KOPT-K1 (cell line): ENCODE results near the gene SEMA3C.

Source experiments
- H3K27ac ChIP-seq: fragments of 200-600 bp; sonication (generic); 2 replicates; pipeline ENCODE4 v1.5.1; 2016; ENCODE audit warnings: antibody characterized with exemption, mild to moderate bottlenecking, low read depth, low read length; ENCODE audit not compliant: poor library complexity, severe bottlenecking
- H3K36me3 ChIP-seq: fragments of 200-600 bp; sonication (generic); 2 replicates; pipeline ENCODE4 v1.5.1; 2017; ENCODE audit warnings: antibody characterized with exemption, mild to moderate bottlenecking, low read length, moderate library complexity; ENCODE audit not compliant: insufficient read depth
- H3K9me3 ChIP-seq: fragments of 200-600 bp; sonication (generic); 2 replicates; pipeline ENCODE4 v1.5.1; 2017; ENCODE audit warnings: antibody characterized with exemption, low read length, mild to moderate bottlenecking; ENCODE audit not compliant: insufficient read depth, poor library complexity, severe bottlenecking

SEMA3C gene

GRCh38 chr7:80918909-80919721 lies at the start of gene SEMA3C:
Gene SEMA3C (minus strand): TSS chr7:80919051. CDS start chr7:80916781, 2,270 bp downstream.
- Histone ChIP-seq H3K9me3 (no peaks in the 10 kb centered on the region), H3K36me3 (no peaks in the 10 kb centered on the region), H3K27ac (no peak within 1 kb of the TSS)

- Histone ChIP-seq H3K36me3 (no peaks in the 10 kb centered on the region), H3K27ac (no peak overlapping the region), H3K9me3 (no peaks in the 10 kb centered on the region)
These were observed 49.8 kb upstream of the SEMA3C start for GRCh38 chr7:80968606-80969005.

- H3K36me3 ChIP-seq = no peaks in the 10 kb centered on the region
- no peaks in the 10 kb centered on the region for H3K9me3 ChIP-seq
- H3K27ac ChIP-seq = no peak overlapping the region
These were observed 49.1 kb upstream of the SEMA3C start for GRCh38 chr7:80967917-80968297.

GRCh38 chr7:80967071-80967916 lies 48.4 kb upstream of the SEMA3C start:
- Histone ChIP-seq H3K27ac (no peak overlapping the region), H3K9me3 (no peaks in the 10 kb centered on the region), H3K36me3 (no peaks in the 10 kb centered on the region)

GRCh38 chr7:80960244-80960795 lies 41.5 kb upstream of the SEMA3C start:
- Histone ChIP-seq H3K9me3 (no peaks in the 10 kb centered on the region), H3K27ac (no peak overlapping the region), H3K36me3 (no peaks in the 10 kb centered on the region)

- Histone ChIP-seq H3K27ac (no peak overlapping the region), H3K36me3 (no peaks in the 10 kb centered on the region)
These were observed 38.5 kb upstream of the SEMA3C start for GRCh38 chr7:80957226-80957777.

GRCh38 chr7:80954191-80954590 lies 35.3 kb upstream of the SEMA3C start:
- no peaks in the 10 kb centered on the region for H3K9me3 ChIP-seq
- H3K36me3 ChIP-seq = no peaks in the 10 kb centered on the region
- no peak overlapping the region for H3K27ac ChIP-seq

More at GRCh38 chr7:80957226-80957777, 38.5 kb upstream of the SEMA3C start:
- H3K9me3 ChIP-seq = no peaks in the 10 kb centered on the region

GRCh38 chr7:80950550-80950967 lies 31.7 kb upstream of the SEMA3C start:
- no peak overlapping the region for H3K27ac ChIP-seq
- H3K9me3 ChIP-seq = no peaks in the 10 kb centered on the region
- no peaks in the 10 kb centered on the region for H3K36me3 ChIP-seq

GRCh38 chr7:80949449-80949848 lies 30.6 kb upstream of the SEMA3C start:
- Histone ChIP-seq H3K27ac (no peak overlapping the region), H3K9me3 (no peaks in the 10 kb centered on the region), H3K36me3 (no peaks in the 10 kb centered on the region)

GRCh38 chr7:80946858-80947257 lies 28.0 kb upstream of the SEMA3C start:
- Histone ChIP-seq H3K27ac (no peak overlapping the region), H3K36me3 (no peaks in the 10 kb centered on the region), H3K9me3 (no peaks in the 10 kb centered on the region)

- Histone ChIP-seq H3K36me3 (no peaks in the 10 kb centered on the region), H3K27ac (no peak overlapping the region), H3K9me3 (no peaks in the 10 kb centered on the region)
These were observed 27.1 kb upstream of the SEMA3C start for GRCh38 chr7:80945976-80946375.

- Histone ChIP-seq H3K27ac (no peak overlapping the region), H3K9me3 (no peaks in the 10 kb centered on the region), H3K36me3 (no peaks in the 10 kb centered on the region)
These were observed 24.5 kb upstream of the SEMA3C start for GRCh38 chr7:80943342-80943741.

GRCh38 chr7:80942261-80943041 lies 23.6 kb upstream of the SEMA3C start:
- Histone ChIP-seq H3K27ac (no peak overlapping the region), H3K9me3 (no peaks in the 10 kb centered on the region), H3K36me3 (no peaks in the 10 kb centered on the region)

- no peak overlapping the region for H3K27ac ChIP-seq
- H3K36me3 ChIP-seq = no peaks in the 10 kb centered on the region
- no peaks in the 10 kb centered on the region for H3K9me3 ChIP-seq
These were observed 22.4 kb upstream of the SEMA3C start for GRCh38 chr7:80941208-80941758.
